22Rv1 (cell line): ENCODE data around the gene LIPM.

ENCODE experiments used
- H3K27ac ChIP-seq: fragments of 450-650 bp; 2 replicates; pipeline ENCODE4 v1.5.1; 2017
- ZFX ChIP-seq: fragments of 450-650 bp; IDR thresholded peaks from 2 replicates; pipeline ENCODE4 v1.6.1; 2017; ENCODE audit warnings: antibody characterized with exemption, borderline replicate concordance
- TF ChIP-seq, protein P1 (sequence below): fragments of 450-650 bp; IDR thresholded peaks from 2 replicates; pipeline ENCODE4 v1.5.1; 2017; ENCODE audit warnings: mild to moderate bottlenecking

LIPM gene

DNA sequence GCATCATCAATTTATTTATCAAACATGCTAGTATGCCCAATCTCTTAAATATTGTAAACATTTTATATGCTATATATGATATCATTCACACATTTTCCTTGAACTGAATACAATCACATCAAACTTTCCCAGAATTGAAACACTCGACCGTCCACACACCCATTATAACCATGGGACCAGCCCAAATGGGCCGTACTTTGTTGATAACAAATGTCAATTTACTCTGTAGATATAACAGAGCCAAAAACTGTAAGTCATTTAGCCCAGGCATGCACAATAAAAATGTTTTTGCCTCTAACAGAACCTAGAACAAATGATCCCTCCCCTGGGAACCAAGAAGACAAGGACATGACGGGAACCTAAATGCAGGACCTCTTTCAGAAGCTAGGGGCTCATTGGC lies 49.8 kb downstream of the LIPM start:
- H3K27ac ChIP-seq = peak overlapping the region; percentile 74
- TF ChIP-seq, protein P1, sequence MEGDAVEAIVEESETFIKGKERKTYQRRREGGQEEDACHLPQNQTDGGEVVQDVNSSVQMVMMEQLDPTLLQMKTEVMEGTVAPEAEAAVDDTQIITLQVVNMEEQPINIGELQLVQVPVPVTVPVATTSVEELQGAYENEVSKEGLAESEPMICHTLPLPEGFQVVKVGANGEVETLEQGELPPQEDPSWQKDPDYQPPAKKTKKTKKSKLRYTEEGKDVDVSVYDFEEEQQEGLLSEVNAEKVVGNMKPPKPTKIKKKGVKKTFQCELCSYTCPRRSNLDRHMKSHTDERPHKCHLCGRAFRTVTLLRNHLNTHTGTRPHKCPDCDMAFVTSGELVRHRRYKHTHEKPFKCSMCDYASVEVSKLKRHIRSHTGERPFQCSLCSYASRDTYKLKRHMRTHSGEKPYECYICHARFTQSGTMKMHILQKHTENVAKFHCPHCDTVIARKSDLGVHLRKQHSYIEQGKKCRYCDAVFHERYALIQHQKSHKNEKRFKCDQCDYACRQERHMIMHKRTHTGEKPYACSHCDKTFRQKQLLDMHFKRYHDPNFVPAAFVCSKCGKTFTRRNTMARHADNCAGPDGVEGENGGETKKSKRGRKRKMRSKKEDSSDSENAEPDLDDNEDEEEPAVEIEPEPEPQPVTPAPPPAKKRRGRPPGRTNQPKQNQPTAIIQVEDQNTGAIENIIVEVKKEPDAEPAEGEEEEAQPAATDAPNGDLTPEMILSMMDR = no peak
- no peak for TF ChIP-seq ZFX

DNA sequence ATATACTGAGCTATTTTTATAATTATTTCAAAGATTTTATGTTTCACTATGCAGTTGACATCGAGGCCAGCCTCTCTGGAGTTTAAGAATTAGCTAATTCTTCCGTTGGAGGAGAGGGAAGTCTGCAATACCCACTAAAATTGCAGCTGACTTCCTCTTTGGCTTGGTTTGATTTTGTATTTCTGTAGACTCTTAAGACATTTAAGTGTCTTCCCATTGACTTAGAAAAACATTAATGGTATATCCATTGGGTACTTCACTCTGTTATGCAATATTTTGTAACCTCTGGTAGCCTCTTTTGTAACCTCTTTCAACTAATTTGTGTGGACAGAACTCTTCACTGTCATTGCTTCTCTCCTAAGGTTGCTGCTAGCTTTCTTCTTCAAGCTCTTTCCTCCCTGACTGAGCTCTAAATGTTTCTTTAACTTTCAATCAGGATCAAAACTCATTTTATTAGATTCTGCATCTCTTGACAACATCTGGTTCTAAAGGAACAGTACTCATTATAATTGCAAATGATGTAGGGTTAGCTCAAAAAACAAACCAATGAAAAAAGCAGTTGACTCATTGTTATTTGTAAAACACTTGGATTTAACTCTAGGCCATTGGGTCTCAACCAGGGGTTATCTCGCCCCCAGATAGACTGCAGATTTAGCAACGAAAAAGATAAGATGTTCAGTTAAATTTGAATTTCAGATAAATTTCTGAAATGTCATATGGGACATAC lies 50.8 kb downstream of the LIPM start:
- no peak overlapping the region for H3K27ac ChIP-seq
- no peak for TF ChIP-seq ZFX
- TF ChIP-seq, protein P1 = no peak

DNA sequence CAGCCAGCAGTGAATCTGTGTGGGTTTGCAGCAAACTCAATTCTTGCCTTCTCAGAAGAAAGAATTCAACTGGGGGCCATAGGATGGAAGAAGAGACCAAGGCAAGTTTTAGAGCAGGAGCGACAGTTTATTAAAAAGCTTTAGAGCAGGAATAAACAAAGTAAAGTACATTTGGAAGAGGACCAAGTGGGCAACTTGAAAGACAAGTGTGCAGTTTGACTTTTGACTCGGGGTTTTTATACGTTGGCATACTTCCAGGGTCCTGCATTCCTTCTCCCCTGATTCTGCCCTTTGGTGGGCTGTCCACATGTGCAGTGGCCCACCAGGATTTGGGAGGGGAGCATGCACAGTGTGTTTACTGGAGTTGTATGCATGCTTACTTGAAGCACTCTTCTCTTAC lies 52.2 kb downstream of the LIPM start:
- TF ChIP-seq ZFX = no peak
- TF ChIP-seq, protein P1 = no peak
- no peak overlapping the region for H3K27ac ChIP-seq

DNA sequence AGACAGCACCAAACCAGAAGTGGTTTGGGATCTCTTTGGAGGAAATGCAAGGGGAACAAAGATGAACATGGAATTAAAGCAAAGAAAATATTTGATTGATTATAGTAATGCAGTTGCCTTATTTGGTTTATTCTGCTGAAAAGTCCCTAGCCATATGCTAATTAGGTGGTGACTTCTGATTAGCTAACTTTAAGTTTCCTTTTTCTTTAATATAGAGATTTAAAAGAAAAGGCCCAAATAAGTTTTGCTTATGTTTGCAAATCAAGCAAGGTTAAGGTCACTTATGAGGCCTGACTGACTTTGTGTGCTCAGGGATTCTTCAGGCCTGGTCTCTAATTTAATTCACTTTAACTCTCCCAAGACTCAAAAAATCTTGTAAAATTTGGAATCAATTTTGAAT lies 55.3 kb downstream of the LIPM start:
- no peak overlapping the region for H3K27ac ChIP-seq
- TF ChIP-seq ZFX = no peak
- TF ChIP-seq, protein P1 = no peak

DNA sequence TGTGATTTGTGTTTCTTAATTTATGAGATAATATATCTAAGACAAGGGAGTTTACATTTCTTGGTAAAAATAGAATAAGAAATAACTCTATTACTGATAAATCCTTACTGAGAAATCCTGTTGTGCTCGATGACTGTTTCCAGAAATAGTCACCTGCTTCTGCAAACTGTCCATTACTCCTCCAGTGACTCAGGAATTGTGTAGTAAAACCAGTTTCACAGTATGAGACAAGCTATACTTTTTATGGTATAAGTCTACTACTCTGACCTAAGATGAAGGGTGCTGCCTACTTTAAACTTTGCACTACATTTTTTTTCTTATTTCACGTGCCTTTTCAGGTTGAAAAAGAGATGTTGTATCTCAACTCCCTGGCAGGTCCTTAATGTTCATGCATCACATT lies 56.0 kb downstream of the LIPM start:
- H3K27ac ChIP-seq = no peak overlapping the region
- TF ChIP-seq, protein P1 = no peak
- no peak for TF ChIP-seq ZFX

DNA sequence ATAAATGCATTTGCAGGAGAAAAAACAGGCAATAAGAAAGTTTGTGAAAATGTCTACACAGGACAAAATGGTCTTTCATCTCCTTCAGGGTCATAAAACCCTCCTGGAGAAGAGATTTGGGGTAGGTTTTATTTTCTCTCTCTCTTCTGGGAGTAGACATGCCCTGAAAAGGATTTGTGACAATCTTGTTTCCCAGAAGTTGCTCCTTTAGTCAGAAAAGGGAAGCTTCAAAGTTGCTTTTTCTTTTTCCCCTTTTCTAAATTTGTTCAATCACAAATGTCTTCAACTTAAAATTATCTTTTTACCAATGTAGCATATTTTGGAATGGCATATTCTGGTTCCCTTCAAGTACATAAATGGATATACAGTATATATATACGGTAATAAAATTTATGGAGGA lies 58.5 kb downstream of the LIPM start:
- no peak overlapping the region for H3K27ac ChIP-seq
- TF ChIP-seq ZFX = no peak
- TF ChIP-seq, protein P1 = no peak

DNA sequence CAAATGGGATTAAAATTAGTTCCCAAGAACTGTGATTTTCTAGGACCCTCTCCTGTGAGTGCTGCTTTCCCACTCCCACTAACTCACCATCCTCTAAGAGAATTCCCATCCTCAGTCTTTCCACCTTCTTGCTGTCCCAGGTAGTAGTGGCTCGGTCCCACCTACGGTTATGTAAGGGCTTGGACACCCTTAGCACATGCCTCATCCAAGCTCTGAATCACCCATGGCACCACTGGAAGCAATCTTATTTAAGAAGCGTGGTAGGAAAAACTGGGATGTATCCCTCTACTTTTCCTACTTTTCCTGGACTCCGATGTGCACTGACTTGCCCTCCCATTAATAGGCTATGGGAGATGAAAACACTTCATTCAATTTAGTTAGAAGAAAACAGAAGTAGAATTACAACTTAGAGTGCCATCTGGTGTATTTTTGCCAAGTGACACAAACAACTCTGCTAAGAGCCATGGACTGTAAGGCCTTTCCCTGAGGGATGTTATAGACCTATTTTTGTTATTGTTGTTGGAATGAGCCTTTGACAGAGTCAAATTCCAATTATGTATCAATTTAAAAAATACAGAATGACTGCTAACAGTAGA lies 62.8 kb downstream of the LIPM start:
- TF ChIP-seq ZFX = no peak
- TF ChIP-seq, protein P1 = peak; percentile 35
- no peak overlapping the region for H3K27ac ChIP-seq
